Aorta (tissue), 5 donors: ENCODE results near the gene OSBPL1A. TPM values are rescaled to one million over a fixed set of nuclear protein-coding genes. Genes with fewer than 3 reads are reported as not detected.
A peak's percentile ranks its signal among the peaks of the same experiment; 100 is the strongest.

ENCODE experiments used
- ATAC-seq: fragments of 200-7000 bp; cut with Tn5 transposase; one replicate; pipeline ENCODE4 v1.9.1; 2022; ENCODE audit warnings: moderate library complexity; ENCODE audit not compliant: low FRiP score
- DNase-seq, 2 donors: peaks; one replicate each; pipeline ENCODE4 v3.0.0-alpha.2; 2020
- H3K27ac ChIP-seq, 2 donors: one replicate each; pipeline ENCODE4 v1.5.1; 2013; ENCODE audit warnings: low read length in 2 of 2, mild to moderate bottlenecking in 2 of 2, moderate library complexity in 2 of 2, control low read depth in 1 of 2, inconsistent platforms in 1 of 2, low read depth in 1 of 2
- H3K27me3 ChIP-seq, 2 donors: one replicate each; pipeline ENCODE4 v1.6.1; 2013; ENCODE audit warnings: control low read depth in 1 of 2, low read length in 1 of 2, mild to moderate bottlenecking in 1 of 2, moderate library complexity in 1 of 2; ENCODE audit not compliant: insufficient read depth in 2 of 2, control insufficient read depth in 1 of 2
- H3K36me3 ChIP-seq, 2 donors: one replicate each; pipeline ENCODE4 v1.6.1; 2013; ENCODE audit warnings: control low read depth in 1 of 2, low read length in 1 of 2, mild to moderate bottlenecking in 1 of 2; ENCODE audit not compliant: insufficient read depth in 2 of 2, control insufficient read depth in 1 of 2
- H3K4me1 ChIP-seq, 2 donors: one replicate each; pipeline ENCODE4 v1.6.1; 2013; ENCODE audit warnings: low read length in 2 of 2, control low read depth in 1 of 2, mild to moderate bottlenecking in 1 of 2, moderate library complexity in 1 of 2; ENCODE audit not compliant: insufficient read depth in 2 of 2, control insufficient read depth in 1 of 2
- H3K4me3 ChIP-seq, 2 donors: one replicate each; pipeline ENCODE4 v1.5.1; 2013; ENCODE audit warnings: low read length in 2 of 2, control low read depth in 1 of 2, mild to moderate bottlenecking in 1 of 2
- H3K9me3 ChIP-seq: one replicate; pipeline ENCODE4 v1.6.1; 2013; ENCODE audit warnings: mild to moderate bottlenecking, low read length; ENCODE audit not compliant: control insufficient read depth
- WGBS, 2 donors: extraction: QIAGEN DNeasy Blood & Tissue Kit; methylation state at CpG; one replicate each; pipeline ENCODE4 v1.1.7; 2013; 5-methylcytosine and 5-hydroxymethylcytosine counted together
- intact Hi-C, 2 donors: fragments of 100-400 bp; cut with DNase I; formaldehyde crosslinking; loops; one replicate each; pipeline versions ENCODE4 v1.14.2 to v1.15.0; 2022
- polyA plus RNA-seq, 2 donors: library from polyadenylated mRNA; stranded (reverse); fragments of 200-250 nt; gene quantifications; one replicate each; pipeline ENCODE4 v1.2.3, GENCODE V29; 2013
- total RNA-seq, 2 donors: library from RNA; stranded (reverse); fragmentation: NEBNext Ultra II Directional; extraction: Animal tissue kit (Norgen Biotek cat#: 25700); gene quantifications; one replicate each; pipeline ENCODE4 v1.2.1, GENCODE V29; 2021
- donor health status: healthy with polysubstance abuse.
- donor health status: Bipolar disorder and iron deficiency.
- donor health status: DM: no; HTN: no; CAD: no.
- donor health status: DM: no; HTN: no; CAD: no.
- donor health status: DM: yes; HTN: yes; CAD: no.

Gene OSBPL1A
- total and polyA plus RNA-seq, 4 donors = 21.7 to 47.4 (median 37.1) TPM

DNA sequence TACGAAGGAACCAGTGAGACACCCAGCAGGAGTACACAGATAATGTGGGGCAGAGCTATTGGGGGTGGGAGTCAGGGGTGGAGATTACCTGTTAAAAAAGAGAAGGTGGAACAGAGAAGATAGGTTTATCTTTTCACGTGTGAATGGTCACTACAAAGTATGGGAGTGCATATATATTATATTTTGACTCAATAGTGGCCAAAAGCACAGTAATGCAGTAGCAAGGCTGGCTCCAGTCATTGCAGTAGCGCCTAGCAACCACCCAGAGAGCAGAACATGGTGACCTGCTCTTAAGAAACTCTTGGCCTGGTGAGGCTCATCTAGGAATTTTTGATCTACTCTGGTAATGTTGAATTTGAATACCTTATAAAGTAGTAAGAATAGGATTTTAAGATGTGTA, 29.9 kb upstream of the OSBPL1A start:
- no peak overlapping the region for H3K27ac ChIP-seq
- no peaks in the 10 kb centered on the region for H3K9me3 ChIP-seq
- H3K4me3 ChIP-seq = peak overlapping the region; percentile 37 to 84
- no peaks in the 10 kb centered on the region for H3K27me3 ChIP-seq
- intact Hi-C loops = loop anchor here in 1 of 2 donors (2.0 kb wide), 1 partner anchor 29 kb away; no protein-coding TSS in a partner anchor
- WGBS, 2 donors = 54 to 55% methylated on average over 3 of the region's 3 CpGs
- no peaks in the 10 kb centered on the region for H3K4me1 ChIP-seq
- no peak for ATAC-seq
- DNase-seq = no peak
- H3K36me3 ChIP-seq = no peaks in the 10 kb centered on the region

DNA sequence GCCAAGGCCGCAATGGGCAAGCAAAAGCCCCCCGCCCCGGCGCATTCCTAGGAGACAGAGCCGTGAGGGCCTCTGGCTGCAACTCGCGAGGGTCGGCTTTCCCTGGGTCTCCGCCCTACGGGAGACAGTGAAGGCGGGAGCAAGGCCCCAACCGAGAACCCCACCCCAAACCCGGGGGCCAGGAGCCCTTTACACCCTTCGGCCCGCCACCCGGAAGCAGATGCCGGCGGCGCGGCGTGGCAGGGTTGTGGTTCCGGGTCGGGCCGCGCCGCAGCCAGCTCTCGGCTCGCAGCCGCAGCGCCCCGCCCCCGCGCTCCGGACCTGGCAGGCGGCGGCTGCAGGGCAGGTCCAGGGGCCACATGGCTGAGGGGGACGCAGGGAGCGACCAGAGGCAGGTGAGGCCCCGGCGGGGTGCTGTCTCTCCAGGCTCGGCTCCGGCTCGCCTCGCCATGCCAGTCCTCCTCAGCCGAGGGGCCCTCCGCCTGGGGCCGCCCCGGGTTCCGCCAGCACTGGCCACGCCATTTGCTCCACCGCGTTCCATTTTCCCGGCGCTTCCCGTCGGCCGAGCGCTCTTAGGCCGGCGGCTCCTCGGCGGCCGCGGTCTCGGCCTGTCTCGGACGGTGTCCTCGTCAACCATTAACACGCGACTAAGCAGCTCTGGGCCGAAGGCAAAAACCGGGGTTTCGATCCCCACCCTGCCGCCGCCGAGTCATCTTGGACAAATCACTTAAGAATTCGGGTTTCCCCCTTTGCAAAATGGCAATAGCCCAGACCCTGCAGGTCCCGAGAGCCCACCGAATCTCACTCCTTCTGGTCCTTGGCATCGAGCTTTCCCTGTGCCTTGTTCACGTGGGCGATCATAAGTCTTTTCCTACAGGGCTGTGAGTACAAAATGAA, 29.0 kb upstream of the OSBPL1A start, which contains the start of gene IMPACT:
IMPACT (plus strand) TSS at position 273 of the 897 bp plus-strand sequence; CDS start at position 360, 87 bp downstream.
- intact Hi-C loops = loop anchor here in 1 of 2 donors (2.0 kb wide), 1 partner anchor 28 kb away; no protein-coding TSS in a partner anchor
- H3K36me3 ChIP-seq = no peaks in the 10 kb centered on the region
- no peaks in the 10 kb centered on the region for H3K9me3 ChIP-seq
- peak; percentile 96 for ATAC-seq
- peak within 1 kb of the TSS; percentile 37 to 84 for H3K4me3 ChIP-seq
- no peaks in the 10 kb centered on the region for H3K4me1 ChIP-seq
- DNase-seq = peak; percentile 88 to 93
- no peaks in the 10 kb centered on the region for H3K27me3 ChIP-seq
- WGBS, 2 donors = 1% methylated on average over 79 to 82 of the region's 82 CpGs
- H3K27ac ChIP-seq = peak within 1 kb of the TSS in 1 of 2 donors; percentile 69

DNA sequence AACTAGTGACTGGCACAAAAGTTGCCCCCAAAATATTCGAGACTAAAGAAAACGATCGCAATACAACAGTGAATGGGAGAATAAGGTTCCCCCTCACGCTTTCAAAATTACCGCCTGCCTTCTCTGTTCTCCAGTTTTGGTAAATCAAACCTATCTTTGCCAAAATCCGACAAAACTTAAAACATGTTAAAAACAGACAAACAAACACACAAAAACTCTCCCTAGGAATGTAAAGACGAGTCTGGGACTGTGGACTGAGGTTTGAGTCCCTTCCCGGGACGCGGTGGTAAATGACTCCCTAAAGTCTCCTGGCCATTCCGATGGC, 28.4 kb upstream of the OSBPL1A start:
- DNase-seq = no peak
- Histone ChIP-seq H3K36me3 (no peaks in the 10 kb centered on the region), H3K27me3 (no peaks in the 10 kb centered on the region), H3K4me1 (no peaks in the 10 kb centered on the region), H3K9me3 (no peaks in the 10 kb centered on the region), H3K27ac (peak overlapping the region in 1 of 2 donors; percentile 69), H3K4me3 (peak overlapping the region; percentile 37 to 84)
- WGBS, 2 donors = 30 to 37% methylated on average over 11 of the region's 11 CpGs
- ATAC-seq = no peak
- intact Hi-C loops = loop anchor here in 1 of 2 donors (2.0 kb wide), 1 partner anchor 27 kb away; no protein-coding TSS in a partner anchor

DNA sequence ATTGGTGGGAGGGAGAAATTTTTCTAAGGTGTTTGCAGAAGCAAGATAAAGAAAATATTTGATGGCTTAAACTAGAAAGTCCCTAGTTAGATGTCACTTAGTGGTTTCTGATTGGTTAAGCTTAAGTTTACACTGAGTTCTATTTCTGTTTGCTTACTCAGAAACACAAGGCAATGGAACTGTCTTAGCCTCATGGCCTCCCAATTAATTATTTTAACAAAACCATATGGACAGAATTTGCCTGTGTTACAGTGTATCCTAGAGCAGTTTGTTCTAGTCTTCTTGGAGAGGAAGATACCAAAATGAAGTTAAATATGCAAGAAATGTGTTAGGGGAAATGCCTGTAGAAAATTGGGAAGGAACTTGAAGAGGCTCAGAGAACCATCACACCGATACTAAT, 24.2 kb upstream of the OSBPL1A start:
- 79 to 83% methylated on average over 1 of the region's 1 CpG for WGBS, 2 donors
- Histone ChIP-seq H3K27me3 (no peaks in the 10 kb centered on the region), H3K4me1 (no peaks in the 10 kb centered on the region), H3K9me3 (no peaks in the 10 kb centered on the region), H3K36me3 (no peaks in the 10 kb centered on the region), H3K4me3 (no peak overlapping the region), H3K27ac (no peak overlapping the region)
- no peak for ATAC-seq
- DNase-seq = no peak
- intact Hi-C loops = no loop called here

DNA sequence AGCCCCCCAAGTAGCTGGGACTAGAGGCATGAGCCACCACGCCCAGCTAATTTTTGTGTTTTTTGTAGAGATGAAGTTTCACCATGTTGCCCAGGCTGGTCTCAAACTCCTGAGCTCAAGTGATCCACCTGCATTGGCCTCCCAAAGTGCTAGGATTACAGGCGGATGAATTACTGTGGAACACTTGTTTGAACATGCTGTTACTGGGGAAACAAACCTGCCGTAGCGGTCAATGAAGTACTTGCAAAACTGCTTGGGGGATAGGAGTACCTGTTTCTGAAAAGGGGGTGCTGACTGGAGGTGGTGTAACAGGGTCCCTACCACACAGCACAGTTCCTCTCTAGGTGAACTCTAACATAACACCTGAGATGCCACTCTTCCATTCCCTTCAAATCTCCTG, 22.9 kb upstream of the OSBPL1A start:
- Histone ChIP-seq H3K9me3 (no peaks in the 10 kb centered on the region), H3K27ac (no peak overlapping the region), H3K27me3 (no peaks in the 10 kb centered on the region), H3K4me3 (no peak overlapping the region), H3K4me1 (no peaks in the 10 kb centered on the region), H3K36me3 (no peaks in the 10 kb centered on the region)
- ATAC-seq = no peak
- intact Hi-C loops = no loop called here
- whole genome bisulfite sequencing, 2 donors = 92% methylated on average over 4 of the region's 4 CpGs
- no peak for DNase-seq

DNA sequence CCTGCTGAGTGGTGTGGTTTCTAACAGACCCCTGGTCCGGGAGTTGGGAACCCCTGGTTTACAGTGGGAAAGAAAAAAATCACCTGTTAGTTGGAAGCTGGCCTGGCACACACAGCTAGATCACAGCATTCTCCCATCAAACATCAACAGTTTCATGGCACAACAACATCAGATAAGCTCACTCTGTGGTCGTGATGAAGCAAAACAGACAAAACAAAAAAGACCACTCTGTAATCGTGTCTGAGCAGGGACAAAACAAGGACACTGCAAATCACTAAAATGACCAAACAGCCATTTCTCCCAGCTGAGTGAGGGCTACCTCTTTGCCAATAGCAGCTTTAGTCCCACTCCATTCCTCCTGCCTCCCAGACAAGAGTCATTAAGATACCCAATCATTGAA, 19.9 kb upstream of the OSBPL1A start:
- no peak for ATAC-seq

DNA sequence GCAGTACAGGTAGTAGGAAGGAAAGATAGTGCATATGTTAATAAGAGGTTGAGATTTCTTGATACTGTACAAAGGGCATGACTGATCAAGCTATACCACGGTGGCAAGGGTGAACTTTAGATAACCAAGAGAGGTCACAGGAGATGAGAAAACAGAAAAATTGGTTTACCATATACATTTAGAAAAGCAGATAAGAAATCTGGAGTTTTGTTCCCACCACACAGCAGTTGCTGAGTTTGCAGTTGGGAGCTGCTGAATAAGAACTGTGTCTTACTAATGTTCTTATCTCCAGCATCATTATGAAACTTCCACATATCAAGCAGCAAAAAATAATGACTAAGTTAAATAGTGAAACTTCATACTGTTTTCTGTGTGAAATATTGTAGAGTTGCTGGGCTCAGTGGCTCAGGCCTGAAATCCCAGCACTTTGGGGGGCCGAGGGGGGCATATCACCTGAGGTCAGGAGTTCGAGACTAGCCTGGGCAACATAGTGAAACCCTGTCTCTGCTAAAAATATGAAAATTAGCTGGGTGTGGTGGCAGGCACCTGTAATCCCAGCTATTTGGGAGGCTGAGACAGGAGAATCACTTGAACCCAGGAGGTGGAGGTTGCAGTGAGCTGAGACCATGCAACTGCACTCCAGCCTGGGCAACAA, 16.9 kb upstream of the OSBPL1A start:
- Histone ChIP-seq H3K4me1 (no peaks in the 10 kb centered on the region), H3K4me3 (no peak overlapping the region), H3K9me3 (no peaks in the 10 kb centered on the region), H3K36me3 (no peaks in the 10 kb centered on the region), H3K27me3 (no peaks in the 10 kb centered on the region), H3K27ac (no peak overlapping the region)
- ATAC-seq = no peak
- WGBS, 2 donors = 72 to 85% methylated on average over 3 of the region's 3 CpGs
- intact Hi-C loops = no loop called here
- no peak for DNase-seq

More for the DNA sequence above, 19.9 kb upstream of the OSBPL1A start:
- 33 to 46% methylated on average over 3 of the region's 3 CpGs for WGBS, 2 donors
- Histone ChIP-seq H3K4me1 (no peaks in the 10 kb centered on the region), H3K9me3 (no peaks in the 10 kb centered on the region), H3K27me3 (no peaks in the 10 kb centered on the region), H3K27ac (no peak overlapping the region), H3K36me3 (no peaks in the 10 kb centered on the region), H3K4me3 (no peak overlapping the region)
- no peak for DNase-seq
- intact Hi-C loops = no loop called here

DNA sequence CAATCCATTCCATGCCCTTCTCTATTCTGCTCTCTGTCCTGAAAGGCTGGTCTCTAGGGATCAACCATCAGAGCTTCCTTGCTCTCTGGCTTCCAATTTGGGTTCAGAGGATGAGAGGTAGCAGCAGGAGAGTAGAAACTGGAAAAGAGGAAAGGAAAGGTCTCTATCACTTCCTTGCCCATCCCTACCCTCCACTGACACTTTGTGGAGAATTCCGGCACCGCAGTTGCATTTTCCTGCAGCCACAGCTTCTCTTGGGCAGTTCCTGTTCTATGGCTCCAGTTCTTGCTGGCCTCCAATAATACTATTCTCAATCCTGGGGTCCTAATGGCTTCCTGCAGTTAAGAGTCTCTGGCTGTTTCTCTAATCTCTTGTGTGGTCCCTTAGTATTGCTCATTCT, 15.5 kb upstream of the OSBPL1A start:
- DNase-seq (no peak), ATAC-seq (no peak)
- Histone ChIP-seq H3K4me3 (no peak overlapping the region), H3K4me1 (no peaks in the 10 kb centered on the region), H3K27me3 (no peaks in the 10 kb centered on the region), H3K36me3 (no peaks in the 10 kb centered on the region), H3K27ac (no peak overlapping the region), H3K9me3 (no peaks in the 10 kb centered on the region)
- intact Hi-C loops = no loop called here
- WGBS, 2 donors = 58 to 71% methylated on average over 2 of the region's 2 CpGs
